ENCODE results near the gene BCLAF1. TPM values are rescaled to one million over a fixed set of nuclear protein-coding genes. Genes with fewer than 3 reads are reported as not detected.

Gene BCLAF1
- polyA plus RNA-seq, 1 donor from 2014 or later = 151 TPM

- H3K4me3 ChIP-seq (ENCODE audit: low read length) = no peak overlapping the region
- no peaks in the 10 kb centered on the region for H3K79me2 ChIP-seq (replicated peaks; ENCODE audit: insufficient read depth, low read length)
- H3K9ac ChIP-seq (ENCODE audit: low read length) = no peak overlapping the region
These were observed 44.8 kb upstream of the BCLAF1 start for GRCh38 chr6:136334465-136334846.

GRCh38 chr6:136333824-136334464 lies 44.3 kb upstream of the BCLAF1 start:
- no peak overlapping the region for H3K9ac ChIP-seq (ENCODE audit: low read length)
- H3K4me3 ChIP-seq (ENCODE audit: low read length) = no peak overlapping the region
- no peak overlapping the region for H3K27ac ChIP-seq (ENCODE audit: low read length)
- TF ChIP-seq SMC3 (conservative IDR thresholded peaks at IDR 0.05; ENCODE audit: poor library complexity) = no peak
- TF ChIP-seq EP300 (conservative IDR thresholded peaks at IDR 0.05; ENCODE audit: poor library complexity, severe bottlenecking) = no peak
- TF ChIP-seq EZH2 (IDR thresholded peaks at IDR 0.05; ENCODE audit: borderline replicate concordance, insufficient read depth, low read length, poor library complexity, severe bottlenecking) = no peak
- TF ChIP-seq CTCF (IDR thresholded peaks at IDR 0.05; ENCODE audit: poor library complexity, severe bottlenecking) = no peak
- no peak for TF ChIP-seq TAF1 (IDR thresholded peaks at IDR 0.05; ENCODE audit: low read depth)
- no peak for TF ChIP-seq MXI1 (conservative IDR thresholded peaks at IDR 0.05; ENCODE audit: poor library complexity, severe bottlenecking)

More at GRCh38 chr6:136334465-136334846, 44.8 kb upstream of the BCLAF1 start:
- no peak for TF ChIP-seq CTCF (IDR thresholded peaks at IDR 0.05; ENCODE audit: poor library complexity, severe bottlenecking)
- no peak for TF ChIP-seq SMC3 (conservative IDR thresholded peaks at IDR 0.05; ENCODE audit: poor library complexity)
- TF ChIP-seq TAF1 (IDR thresholded peaks at IDR 0.05; ENCODE audit: low read depth) = no peak
- no peak for TF ChIP-seq MXI1 (conservative IDR thresholded peaks at IDR 0.05; ENCODE audit: poor library complexity, severe bottlenecking)
- TF ChIP-seq RAD21 (conservative IDR thresholded peaks at IDR 0.05) = no peak
- TF ChIP-seq EZH2 (IDR thresholded peaks at IDR 0.05; ENCODE audit: borderline replicate concordance, insufficient read depth, low read length, poor library complexity, severe bottlenecking) = no peak
- TF ChIP-seq POLR2AphosphoS5 (IDR thresholded peaks at IDR 0.05) = no peak
- TF ChIP-seq REST (IDR thresholded peaks at IDR 0.05; ENCODE audit: borderline replicate concordance) = no peak
- no peak for TF ChIP-seq EP300 (conservative IDR thresholded peaks at IDR 0.05; ENCODE audit: poor library complexity, severe bottlenecking)
- Histone ChIP-seq H3K4me2 (ENCODE audit: low read length) (no peak overlapping the region), H2AFZ (ENCODE audit: low read depth, low read length) (no peak overlapping the region), H3K27me3 (ENCODE audit: insufficient read depth, low read depth, low read length) (no peaks in the 10 kb centered on the region), H4K20me1 (ENCODE audit: insufficient read depth) (no peaks in the 10 kb centered on the region), H3K9me2 (ENCODE audit: insufficient read depth, low read length) (no peaks in the 10 kb centered on the region), H3F3A (ENCODE audit: insufficient read depth, low read length, poor library complexity, severe bottlenecking) (no peaks in the 10 kb centered on the region), H3K9me3 (ENCODE audit: low read length) (no peaks in the 10 kb centered on the region), H3K27ac (ENCODE audit: low read length) (no peak overlapping the region), H3K36me3 (ENCODE audit: insufficient read depth, low read length) (no peaks in the 10 kb centered on the region)

More at GRCh38 chr6:136333824-136334464, 44.3 kb upstream of the BCLAF1 start:
- no peaks in the 10 kb centered on the region for H3K27me3 ChIP-seq (ENCODE audit: insufficient read depth, low read depth, low read length)
- H3K9me3 ChIP-seq (ENCODE audit: low read length) = no peaks in the 10 kb centered on the region
- no peaks in the 10 kb centered on the region for H3F3A ChIP-seq (ENCODE audit: insufficient read depth, low read length, poor library complexity, severe bottlenecking)
- no peaks in the 10 kb centered on the region for H3K36me3 ChIP-seq (ENCODE audit: insufficient read depth, low read length)
- H3K9me2 ChIP-seq (ENCODE audit: insufficient read depth, low read length) = no peaks in the 10 kb centered on the region
- no peaks in the 10 kb centered on the region for H4K20me1 ChIP-seq (ENCODE audit: insufficient read depth)
- H3K4me2 ChIP-seq (ENCODE audit: low read length) = no peak overlapping the region
- H2AFZ ChIP-seq (ENCODE audit: low read depth, low read length) = no peak overlapping the region
- H3K79me2 ChIP-seq (replicated peaks; ENCODE audit: insufficient read depth, low read length) = no peaks in the 10 kb centered on the region

Measured in neural cell (in vitro differentiated cells).